ENCODE measurements around the gene EXOC6B. TPM values are rescaled to one million over a fixed set of nuclear protein-coding genes. Genes with fewer than 3 reads are reported as not detected.

Gene EXOC6B
- total and polyA plus RNA-seq, 10 of the 15 experiments (the other 5 are each of a cell fraction or from before 2014, with no cell fraction given) = 0.23 to 2.2 (median 1.2) TPM

DNA sequence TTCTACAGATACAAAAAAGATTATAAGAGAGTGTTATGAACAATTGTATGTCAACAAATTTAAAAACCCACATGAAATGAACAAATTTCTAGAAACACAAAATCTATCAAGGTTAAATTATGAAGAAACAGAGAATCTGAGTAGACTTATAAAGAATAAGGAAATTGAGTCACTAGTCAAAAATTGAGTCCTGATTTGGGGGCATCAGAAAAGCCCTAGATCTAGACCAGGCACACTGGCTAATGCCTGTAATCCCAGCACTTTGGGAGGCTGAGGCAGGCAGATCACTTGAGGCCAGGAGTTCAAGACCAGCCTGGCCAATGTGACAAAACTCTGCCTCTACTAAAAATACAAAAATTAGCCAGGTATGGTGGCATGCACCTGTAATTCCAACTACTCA, 46.0 kb upstream of the EXOC6B start:
- ChIA-PET CTCF (interaction anchor here (0.7 to 1.7 kb wide), 2 partner anchors 12 to 35 kb away, joined by 3 to 5 read pairs; no protein-coding TSS in a partner anchor), RAD21 (ENCODE audit: unreplicated experiment) (no interaction called here), SMC1A (ENCODE audit: uncharacterized antibody, unreplicated experiment) (interaction anchor here (0.9 kb wide), 1 partner anchor 12 kb away, joined by 3 read pairs; no protein-coding TSS in a partner anchor), POLR2A (no interaction called here)
- no peak overlapping the region for H2AFZ ChIP-seq (ENCODE audit: control insufficient read depth, low read depth, low read length)
- H3K9me3 ChIP-seq (replicated peaks; ENCODE audit: control insufficient read depth, insufficient read depth, low read length) = no peaks in the 10 kb centered on the region
- no peaks in the 10 kb centered on the region for H4K20me1 ChIP-seq (ENCODE audit: control insufficient read depth, insufficient read depth)
- no peak overlapping the region for H3K27ac ChIP-seq (ENCODE audit: control insufficient read depth, insufficient read depth)
- no TSS peak for BruUV-seq (replicated peaks)
- TF ChIP-seq ZNF384 (IDR thresholded peaks at IDR 0.05; ENCODE audit: borderline replicate concordance, low read depth, low read length) (no peak), SP1 (IDR thresholded peaks at IDR 0.05; ENCODE audit: low read depth, low read length) (no peak), SUZ12 (IDR thresholded peaks at IDR 0.05; ENCODE audit: unreplicated experiment) (no peak), TCF7 (IDR thresholded peaks at IDR 0.05; ENCODE audit: borderline replicate concordance) (no peak), NFIC (IDR thresholded peaks at IDR 0.05; ENCODE audit: low read depth, low read length) (no peak), SMC3 (IDR thresholded peaks at IDR 0.05; ENCODE audit: borderline replicate concordance, low read length) (no peak), RFX5 (IDR thresholded peaks at IDR 0.05; ENCODE audit: low read depth, low read length) (no peak), SIN3A (IDR thresholded peaks at IDR 0.05; ENCODE audit: low read depth, low read length) (no peak), LARP7 (IDR thresholded peaks at IDR 0.05) (no peak), SMAD5 (IDR thresholded peaks at IDR 0.05; ENCODE audit: low read depth) (no peak), CBX3 (IDR thresholded peaks at IDR 0.05; ENCODE audit: borderline replicate concordance, low read depth) (no peak), TCF12 (IDR thresholded peaks at IDR 0.05; ENCODE audit: low read depth, low read length) (no peak), TBL1XR1 (IDR thresholded peaks at IDR 0.05; ENCODE audit: low read depth, low read length) (no peak)
- TF ChIP-seq, protein P1, sequence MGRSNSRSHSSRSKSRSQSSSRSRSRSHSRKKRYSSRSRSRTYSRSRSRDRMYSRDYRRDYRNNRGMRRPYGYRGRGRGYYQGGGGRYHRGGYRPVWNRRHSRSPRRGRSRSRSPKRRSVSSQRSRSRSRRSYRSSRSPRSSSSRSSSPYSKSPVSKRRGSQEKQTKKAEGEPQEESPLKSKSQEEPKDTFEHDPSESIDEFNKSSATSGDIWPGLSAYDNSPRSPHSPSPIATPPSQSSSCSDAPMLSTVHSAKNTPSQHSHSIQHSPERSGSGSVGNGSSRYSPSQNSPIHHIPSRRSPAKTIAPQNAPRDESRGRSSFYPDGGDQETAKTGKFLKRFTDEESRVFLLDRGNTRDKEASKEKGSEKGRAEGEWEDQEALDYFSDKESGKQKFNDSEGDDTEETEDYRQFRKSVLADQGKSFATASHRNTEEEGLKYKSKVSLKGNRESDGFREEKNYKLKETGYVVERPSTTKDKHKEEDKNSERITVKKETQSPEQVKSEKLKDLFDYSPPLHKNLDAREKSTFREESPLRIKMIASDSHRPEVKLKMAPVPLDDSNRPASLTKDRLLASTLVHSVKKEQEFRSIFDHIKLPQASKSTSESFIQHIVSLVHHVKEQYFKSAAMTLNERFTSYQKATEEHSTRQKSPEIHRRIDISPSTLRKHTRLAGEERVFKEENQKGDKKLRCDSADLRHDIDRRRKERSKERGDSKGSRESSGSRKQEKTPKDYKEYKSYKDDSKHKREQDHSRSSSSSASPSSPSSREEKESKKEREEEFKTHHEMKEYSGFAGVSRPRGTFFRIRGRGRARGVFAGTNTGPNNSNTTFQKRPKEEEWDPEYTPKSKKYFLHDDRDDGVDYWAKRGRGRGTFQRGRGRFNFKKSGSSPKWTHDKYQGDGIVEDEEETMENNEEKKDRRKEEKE (IDR thresholded peaks at IDR 0.05) = no peak
- FAIRE-seq (no peak), DNase-seq (ENCODE audit: low read depth, low spot score) (no peak), ATAC-seq (no peak)
- H3K4me1 ChIP-seq (ENCODE audit: control insufficient read depth, insufficient read depth, low read length) = no peaks in the 10 kb centered on the region
- H3K4me3 ChIP-seq = no peak overlapping the region
- H3K79me2 ChIP-seq (ENCODE audit: control insufficient read depth, insufficient read depth, low read length) = no peaks in the 10 kb centered on the region
- H3K9ac ChIP-seq (ENCODE audit: control insufficient read depth, insufficient read depth, low read length) = no peak overlapping the region
- H3K27me3 ChIP-seq (replicated peaks in 1 of 2; ENCODE audit: control insufficient read depth in 2 of 2, insufficient read depth in 2 of 2, low read length in 1 of 2) = no peaks in the 10 kb centered on the region
- H3K4me2 ChIP-seq (ENCODE audit: control insufficient read depth, insufficient read depth) = no peak overlapping the region
- in situ Hi-C loops (cut with MboI) (no loop called here), intact Hi-C loops (cut with micrococcal nuclease; ENCODE audit: unreplicated experiment) (no loop called here)
- no peaks in the 10 kb centered on the region for H3K36me3 ChIP-seq (ENCODE audit: control insufficient read depth in 2 of 2, insufficient read depth in 2 of 2, low read length in 1 of 2)

Data from GM12878 (cell line).